ENCODE results near the gene C3AR1.
A peak's percentile ranks its signal among the peaks of the same experiment; 100 is the strongest.

The C3AR1 gene

DNA sequence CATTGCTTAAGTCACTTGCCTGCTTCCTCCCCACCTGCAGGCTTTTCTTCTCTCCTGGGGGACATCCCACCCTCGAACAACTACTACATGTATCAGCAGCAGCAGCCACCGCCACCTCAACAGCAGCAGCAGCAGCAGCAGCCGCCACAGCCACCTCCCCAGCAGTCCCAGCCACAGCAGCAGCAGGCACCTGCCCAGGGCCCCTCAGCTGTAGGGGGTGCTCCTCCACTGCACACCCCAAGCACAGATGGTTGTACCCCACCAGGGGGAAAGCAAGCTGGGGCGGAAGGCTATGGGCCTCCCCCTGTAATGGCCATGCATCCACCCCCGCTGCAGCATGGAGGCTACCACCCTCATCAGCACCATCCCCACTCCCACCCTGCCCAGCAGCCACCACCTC is 18.3 kb downstream of the C3AR1 start:
- H3K4me3 ChIP-seq (replicated peaks in 1 of 2; ENCODE audit: low read depth in 2 of 2, low read length in 2 of 2), result no peak overlapping the region
- TF ChIP-seq, protein P1, sequence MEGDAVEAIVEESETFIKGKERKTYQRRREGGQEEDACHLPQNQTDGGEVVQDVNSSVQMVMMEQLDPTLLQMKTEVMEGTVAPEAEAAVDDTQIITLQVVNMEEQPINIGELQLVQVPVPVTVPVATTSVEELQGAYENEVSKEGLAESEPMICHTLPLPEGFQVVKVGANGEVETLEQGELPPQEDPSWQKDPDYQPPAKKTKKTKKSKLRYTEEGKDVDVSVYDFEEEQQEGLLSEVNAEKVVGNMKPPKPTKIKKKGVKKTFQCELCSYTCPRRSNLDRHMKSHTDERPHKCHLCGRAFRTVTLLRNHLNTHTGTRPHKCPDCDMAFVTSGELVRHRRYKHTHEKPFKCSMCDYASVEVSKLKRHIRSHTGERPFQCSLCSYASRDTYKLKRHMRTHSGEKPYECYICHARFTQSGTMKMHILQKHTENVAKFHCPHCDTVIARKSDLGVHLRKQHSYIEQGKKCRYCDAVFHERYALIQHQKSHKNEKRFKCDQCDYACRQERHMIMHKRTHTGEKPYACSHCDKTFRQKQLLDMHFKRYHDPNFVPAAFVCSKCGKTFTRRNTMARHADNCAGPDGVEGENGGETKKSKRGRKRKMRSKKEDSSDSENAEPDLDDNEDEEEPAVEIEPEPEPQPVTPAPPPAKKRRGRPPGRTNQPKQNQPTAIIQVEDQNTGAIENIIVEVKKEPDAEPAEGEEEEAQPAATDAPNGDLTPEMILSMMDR (IDR thresholded peaks at IDR 0.05; ENCODE audit: low read depth, low read length), result no peak
- DNase-seq (ENCODE audit: low read depth in 2 of 2), result no peak

DNA sequence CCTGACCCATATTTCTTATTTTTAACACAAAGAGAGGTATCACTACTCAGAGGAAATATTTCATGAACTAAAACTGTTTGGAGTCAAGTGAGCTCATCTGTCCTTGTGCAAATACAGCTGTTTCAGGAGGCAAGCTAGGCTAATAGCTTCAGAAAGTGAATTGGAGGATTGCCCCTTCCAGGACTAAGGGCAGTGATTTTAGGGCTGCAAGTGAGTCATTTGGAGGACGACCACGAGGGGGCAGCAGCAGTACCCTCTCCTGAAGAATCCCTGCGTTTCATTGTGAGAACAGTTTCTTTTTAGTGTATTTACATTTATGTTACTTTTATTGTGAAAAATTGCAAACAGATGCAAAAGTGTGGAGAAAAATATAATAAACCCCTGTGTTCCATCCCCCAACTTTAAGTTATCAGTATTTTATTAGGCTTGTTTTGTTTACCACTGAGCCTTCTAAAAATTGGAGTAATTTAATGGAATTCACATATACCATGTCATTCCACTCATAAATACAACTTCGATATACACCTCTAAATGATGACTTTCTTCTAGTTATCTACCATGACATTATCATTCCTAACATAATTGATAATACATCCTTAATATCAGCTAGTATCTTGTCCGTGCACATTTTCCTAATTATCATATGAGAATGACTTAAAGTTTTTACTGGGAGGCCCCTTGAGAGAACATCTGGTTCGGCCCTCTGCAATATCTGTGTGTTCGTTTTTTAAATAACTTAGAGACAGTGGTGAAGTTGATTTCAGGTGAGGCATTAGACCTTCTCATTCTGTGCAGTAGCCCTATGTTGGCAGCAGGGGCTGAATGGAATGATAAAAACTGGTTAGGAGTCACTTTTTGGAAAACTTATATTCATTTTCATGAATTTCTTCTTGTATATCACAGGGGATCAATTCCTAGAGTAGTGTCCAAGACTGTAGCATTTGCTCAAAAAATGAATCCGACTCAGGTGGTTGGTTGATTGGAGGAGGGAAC is 19.9 kb downstream of the C3AR1 start:
- DNase-seq (ENCODE audit: low read depth in 2 of 2), result peak; percentile 85 to 89
- H3K4me3 ChIP-seq (replicated peaks in 1 of 2; ENCODE audit: low read depth in 2 of 2, low read length in 2 of 2), result no peak overlapping the region
- TF ChIP-seq, protein P1 (IDR thresholded peaks at IDR 0.05; ENCODE audit: low read depth, low read length), result peak; percentile 85

DNA sequence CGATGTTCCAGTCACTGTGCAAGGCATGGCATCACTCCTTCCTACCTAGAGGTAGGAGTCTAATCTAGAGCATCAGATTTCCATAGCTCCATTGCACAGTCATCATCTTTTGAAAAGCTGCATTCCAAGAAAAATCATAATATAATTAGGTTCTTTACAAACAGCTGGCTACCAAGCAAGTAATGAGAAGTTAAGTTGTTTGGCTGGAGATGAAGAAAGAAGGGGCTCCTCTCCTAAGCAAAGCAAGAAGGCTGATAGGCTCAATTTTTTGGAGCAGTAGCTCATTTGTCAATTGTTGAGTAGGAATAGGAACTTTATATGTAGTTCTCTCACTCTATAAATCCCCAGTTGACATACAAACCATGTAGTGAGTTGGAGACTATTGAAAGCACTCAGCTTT is 25.4 kb downstream of the C3AR1 start:
- TF ChIP-seq, protein P1 (IDR thresholded peaks at IDR 0.05; ENCODE audit: low read depth, low read length), result no peak
- no peak for DNase-seq (ENCODE audit: low read depth in 2 of 2)
- H3K4me3 ChIP-seq (replicated peaks in 1 of 2; ENCODE audit: low read depth in 2 of 2, low read length in 2 of 2), result no peak overlapping the region

DNA sequence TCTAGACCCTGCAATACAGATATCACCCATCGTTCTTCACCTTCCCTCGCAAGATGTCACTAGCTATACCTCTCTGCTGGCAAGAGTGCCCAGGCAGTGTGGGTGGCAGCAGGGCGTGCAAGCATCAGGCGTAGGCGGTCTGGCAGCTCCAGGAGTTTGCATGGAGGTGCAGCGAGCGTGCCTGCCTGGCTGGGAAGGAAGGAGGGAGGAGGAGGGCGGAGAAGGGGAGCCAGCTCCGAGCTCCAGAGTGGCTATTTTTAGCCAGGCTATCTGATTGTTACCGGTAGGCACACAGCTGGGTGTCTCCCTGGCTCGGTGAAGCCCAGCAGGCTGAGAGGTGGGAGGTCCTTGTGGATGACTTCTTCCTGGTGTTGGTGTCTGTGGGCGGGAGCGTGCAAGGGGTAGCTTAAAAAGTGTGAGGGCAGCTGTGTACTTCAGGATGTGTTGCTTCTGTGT is 27.5 kb downstream of the C3AR1 start:
- DNase-seq (ENCODE audit: low read depth in 2 of 2), result peak; percentile 32 to 61
- TF ChIP-seq, protein P1 (IDR thresholded peaks at IDR 0.05; ENCODE audit: low read depth, low read length), result no peak
- H3K4me3 ChIP-seq (replicated peaks in 1 of 2; ENCODE audit: low read depth in 2 of 2, low read length in 2 of 2), result peak overlapping the region in 1 of 2 donors; percentile 10

DNA sequence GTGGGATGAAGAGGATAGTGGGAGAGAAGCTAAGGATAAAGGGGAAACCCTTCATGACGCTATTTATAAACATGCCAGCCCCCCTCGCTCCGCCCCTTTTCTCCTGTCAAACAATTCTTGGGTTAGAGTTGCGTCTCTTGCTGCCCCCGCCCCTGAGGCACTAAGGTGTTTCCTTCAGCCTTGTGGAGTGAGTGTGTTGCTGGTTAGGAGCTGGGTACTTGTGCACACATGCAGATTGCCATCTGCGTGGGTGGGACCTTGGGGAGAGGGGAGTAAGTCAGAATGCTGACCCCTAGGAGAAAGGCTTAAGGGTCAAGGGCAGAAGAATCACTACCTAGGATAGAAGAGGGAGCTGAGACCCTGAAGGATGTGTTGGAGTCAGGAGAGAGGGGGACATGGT is 28.2 kb downstream of the C3AR1 start:
- H3K4me3 ChIP-seq (replicated peaks in 1 of 2; ENCODE audit: low read depth in 2 of 2, low read length in 2 of 2), result no peak overlapping the region
- TF ChIP-seq, protein P1 (IDR thresholded peaks at IDR 0.05; ENCODE audit: low read depth, low read length), result no peak
- no peak for DNase-seq (ENCODE audit: low read depth in 2 of 2)

DNA sequence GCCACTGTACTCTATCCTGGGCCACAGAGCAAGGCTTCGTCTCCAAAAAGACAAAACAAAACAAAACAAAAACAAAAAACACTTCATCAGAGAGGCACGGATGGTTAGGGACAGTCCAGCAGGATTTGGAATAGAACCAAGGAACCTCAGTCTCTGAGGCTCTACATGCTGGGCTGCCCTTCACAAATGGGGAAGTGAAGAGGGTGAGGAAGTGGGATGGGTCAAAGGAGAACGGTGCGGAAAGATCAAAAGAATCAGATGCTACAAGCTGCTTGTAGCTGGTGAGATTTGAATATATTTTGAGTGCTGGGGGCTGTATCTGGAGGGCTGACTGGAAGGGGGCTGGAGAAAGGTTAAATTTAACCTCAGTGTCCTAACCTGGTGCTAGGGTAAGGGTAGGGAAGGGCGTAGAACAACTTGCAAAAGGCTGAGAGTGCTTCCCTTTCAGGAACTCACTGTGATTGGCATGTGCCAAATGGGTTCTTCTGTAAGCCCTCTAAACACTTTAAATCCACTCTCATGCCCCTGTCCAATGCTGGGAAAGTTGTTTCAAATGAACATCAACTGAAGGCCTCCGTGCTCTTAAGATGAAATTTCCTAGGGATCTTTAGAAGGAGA is 29.0 kb downstream of the C3AR1 start:
- DNase-seq (ENCODE audit: low read depth in 2 of 2), result no peak
- TF ChIP-seq, protein P1 (IDR thresholded peaks at IDR 0.05; ENCODE audit: low read depth, low read length), result no peak
- H3K4me3 ChIP-seq (replicated peaks in 1 of 2; ENCODE audit: low read depth in 2 of 2, low read length in 2 of 2), result no peak overlapping the region

Measured in cardiac fibroblast (primary cell).